HEK293T (cell line): ENCODE results near the gene AKAP9.
"Not testable (repeated sequence)": the region's sequence is repeated elsewhere in the genome, so short reads cannot be mapped to it uniquely, and the experiment has no call there.

Experiments used
- CTCF ChIA-PET: fragments of 350-600 bp; formaldehyde crosslinking; extraction: SDS; loops from one replicate; lab custom pipeline; 2021; ENCODE audit warnings: antibody characterized with exemption, inconsistent platforms; lab: Yijun Ruan, JAX
- POLR2A ChIA-PET: fragments of 350-600 bp; formaldehyde crosslinking; extraction: SDS; loops from one replicate; lab custom pipeline; 2020; ENCODE audit warnings: antibody characterized with exemption, inconsistent platforms; lab: Yijun Ruan, JAX
- DNase-seq: peaks from one replicate; pipeline ENCODE4 v3.0.0; 2012; ENCODE audit warnings: mixed read lengths; ENCODE audit errors: extremely low spot score
- ARNT ChIP-seq: fragments of 450-650 bp; IDR thresholded peaks from 2 replicates; pipeline ENCODE4 v1.6.1; 2017; ENCODE audit warnings: mild to moderate bottlenecking
- BHLHE40 ChIP-seq: fragments of 450-650 bp; IDR thresholded peaks from 2 replicates; pipeline ENCODE4 v1.6.1; 2016; ENCODE audit warnings: mild to moderate bottlenecking, moderate library complexity, borderline replicate concordance
- CTBP1 ChIP-seq: fragments of 450-650 bp; IDR thresholded peaks from 2 replicates; pipeline ENCODE4 v1.6.1; 2016; ENCODE audit warnings: borderline replicate concordance
- ELF4 ChIP-seq: fragments of 450-650 bp; IDR thresholded peaks from 2 replicates; pipeline ENCODE4 v1.6.1; 2017; ENCODE audit warnings: antibody characterized with exemption
- FOXA1 ChIP-seq: fragments of 450-650 bp; IDR thresholded peaks from 2 replicates; pipeline ENCODE4 v1.6.1; 2016; ENCODE audit warnings: mild to moderate bottlenecking
- FOXK2 ChIP-seq: fragments of 450-650 bp; IDR thresholded peaks from 2 replicates; pipeline ENCODE4 v1.6.1; 2016; ENCODE audit warnings: mild to moderate bottlenecking
- FOXM1 ChIP-seq: fragments of 450-650 bp; IDR thresholded peaks from 2 replicates; pipeline ENCODE4 v1.6.1; 2017; ENCODE audit warnings: mild to moderate bottlenecking, borderline replicate concordance
- HDGF ChIP-seq: fragments of 450-650 bp; IDR thresholded peaks from 2 replicates; pipeline ENCODE4 v1.6.1; 2017; ENCODE audit warnings: antibody characterized with exemption, borderline replicate concordance
- L3MBTL2 ChIP-seq: fragments of 450-650 bp; conservative IDR thresholded peaks from 2 replicates; pipeline ENCODE4 v1.6.1; 2016; ENCODE audit warnings: mild to moderate bottlenecking
- LEF1 ChIP-seq: fragments of 450-650 bp; IDR thresholded peaks from 2 replicates; pipeline ENCODE4 v1.6.1; 2017; ENCODE audit warnings: mild to moderate bottlenecking, borderline replicate concordance
- NFRKB ChIP-seq: fragments of 450-650 bp; IDR thresholded peaks from 2 replicates; pipeline ENCODE4 v1.6.1; 2016; ENCODE audit warnings: mild to moderate bottlenecking, moderate library complexity
- SP1 ChIP-seq: fragments of 450-650 bp; IDR thresholded peaks from 2 replicates; pipeline ENCODE4 v1.6.1; 2017
- SUZ12 ChIP-seq: fragments of 450-650 bp; IDR thresholded peaks from 2 replicates; pipeline ENCODE4 v1.6.1; 2016; ENCODE audit warnings: mild to moderate bottlenecking
- TARDBP ChIP-seq: fragments of 450-650 bp; IDR thresholded peaks from 2 replicates; pipeline ENCODE4 v1.6.1; 2016
- ZNF384 ChIP-seq: fragments of 450-650 bp; IDR thresholded peaks from 2 replicates; pipeline ENCODE4 v1.6.1; 2016
- TF ChIP-seq, protein P1 (sequence below): fragments of 450-650 bp; IDR thresholded peaks from 2 replicates; pipeline ENCODE4 v1.6.1; 2016

AKAP9 gene

GRCh38 chr7:92061154-92061553 is 120.5 kb downstream of the AKAP9 start:
- DNase-seq: no peak
- CTCF ChIA-PET: no interaction called here
- POLR2A ChIA-PET: no interaction called here
- TF ChIP-seq HDGF (no peak), FOXK2 (no peak), TARDBP (no peak), CTBP1 (no peak), L3MBTL2 (no peak), SP1 (no peak), FOXM1 (no peak), ARNT (no peak)

DNA sequence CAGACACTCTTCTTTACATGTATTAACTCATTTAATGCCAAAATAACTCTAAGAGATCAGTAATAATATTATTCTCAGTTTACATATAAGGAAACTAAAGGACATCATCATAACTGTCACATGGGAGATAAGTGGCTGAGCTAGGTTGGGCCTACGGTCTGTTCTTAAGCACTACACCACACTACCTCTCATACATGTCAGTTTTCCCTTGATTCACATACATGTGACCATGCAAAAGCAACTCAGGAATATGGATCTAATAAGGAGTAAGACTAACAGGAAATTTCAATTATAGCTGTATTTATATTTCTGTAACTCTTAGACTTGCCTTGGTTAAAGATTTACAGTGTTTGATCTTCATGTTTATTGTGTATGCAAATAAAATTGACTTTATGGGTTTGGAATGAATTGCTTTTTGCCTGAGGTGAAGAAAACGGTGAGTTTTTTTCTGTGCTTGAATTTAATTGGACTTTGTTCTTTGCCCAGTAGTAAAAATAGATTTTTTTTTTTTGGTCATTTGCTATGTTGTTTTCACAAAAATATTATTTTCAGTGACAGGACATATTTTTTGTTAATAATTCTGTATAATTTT is 123.9 kb downstream of the AKAP9 start:
- CTCF ChIA-PET: no interaction called here
- POLR2A ChIA-PET: no interaction called here
- no peak for DNase-seq
- TF ChIP-seq SUZ12 (no peak), HDGF (no peak), ARNT (no peak), TARDBP (no peak), NFRKB (no peak), CTBP1 (no peak), SP1 (no peak), LEF1 (no peak), ELF4 (no peak), FOXM1 (no peak), ZNF384 (no peak), L3MBTL2 (no peak), BHLHE40 (no peak), FOXA1 (no peak)
- TF ChIP-seq, protein P1, sequence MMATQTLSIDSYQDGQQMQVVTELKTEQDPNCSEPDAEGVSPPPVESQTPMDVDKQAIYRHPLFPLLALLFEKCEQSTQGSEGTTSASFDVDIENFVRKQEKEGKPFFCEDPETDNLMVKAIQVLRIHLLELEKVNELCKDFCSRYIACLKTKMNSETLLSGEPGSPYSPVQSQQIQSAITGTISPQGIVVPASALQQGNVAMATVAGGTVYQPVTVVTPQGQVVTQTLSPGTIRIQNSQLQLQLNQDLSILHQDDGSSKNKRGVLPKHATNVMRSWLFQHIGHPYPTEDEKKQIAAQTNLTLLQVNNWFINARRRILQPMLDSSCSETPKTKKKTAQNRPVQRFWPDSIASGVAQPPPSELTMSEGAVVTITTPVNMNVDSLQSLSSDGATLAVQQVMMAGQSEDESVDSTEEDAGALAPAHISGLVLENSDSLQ: no peak

DNA sequence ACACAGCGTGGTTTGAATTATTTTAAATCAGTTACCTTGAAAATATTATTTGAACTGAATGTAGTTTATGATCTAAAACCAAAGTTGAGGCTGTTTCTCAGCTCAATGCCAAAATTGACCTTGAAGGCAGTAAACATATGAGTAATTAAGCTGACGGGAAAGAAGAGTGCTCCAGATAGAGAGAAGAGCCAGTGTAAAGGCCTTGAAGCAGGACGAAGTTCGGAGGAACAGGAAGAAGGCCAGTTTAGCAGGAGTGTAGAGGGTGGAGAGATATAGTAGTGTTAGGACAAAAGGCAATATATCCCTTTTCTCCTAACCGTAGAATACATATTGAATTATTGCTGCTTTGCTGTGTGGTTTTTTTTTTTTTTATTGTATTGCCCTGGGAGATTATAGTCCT is 130.4 kb downstream of the AKAP9 start:
- ChIA-PET POLR2A (no interaction called here), CTCF (no interaction called here)
- no peak for DNase-seq
- TF ChIP-seq ARNT: no peak
- TF ChIP-seq BHLHE40: no peak
- no peak for TF ChIP-seq ZNF384
- no peak for TF ChIP-seq FOXA1
- TF ChIP-seq CTBP1: no peak

DNA sequence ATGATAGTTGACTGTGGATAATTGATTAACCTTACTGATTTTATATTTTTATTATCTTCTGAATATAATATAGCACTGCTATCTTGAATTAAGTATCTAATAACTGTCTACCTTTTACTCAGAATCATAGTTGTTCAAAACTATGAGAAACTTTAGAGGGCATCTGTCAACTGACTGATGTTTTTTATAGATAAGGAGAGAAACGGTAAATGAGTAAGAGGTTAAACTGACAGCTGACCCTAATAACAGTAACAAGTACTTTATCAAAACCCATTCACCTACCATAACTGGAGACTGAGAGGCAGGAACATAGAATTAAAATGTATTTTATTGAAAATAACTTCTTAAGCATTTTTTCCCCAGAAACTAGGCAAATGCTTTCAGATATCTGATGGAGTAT is 131.5 kb downstream of the AKAP9 start:
- DNase-seq: no peak
- ChIA-PET CTCF (no interaction called here), POLR2A (no interaction called here)
- TF ChIP-seq ELF4 (no peak), SUZ12 (no peak), FOXA1 (no peak), HDGF (no peak), BHLHE40 (no peak)

DNA sequence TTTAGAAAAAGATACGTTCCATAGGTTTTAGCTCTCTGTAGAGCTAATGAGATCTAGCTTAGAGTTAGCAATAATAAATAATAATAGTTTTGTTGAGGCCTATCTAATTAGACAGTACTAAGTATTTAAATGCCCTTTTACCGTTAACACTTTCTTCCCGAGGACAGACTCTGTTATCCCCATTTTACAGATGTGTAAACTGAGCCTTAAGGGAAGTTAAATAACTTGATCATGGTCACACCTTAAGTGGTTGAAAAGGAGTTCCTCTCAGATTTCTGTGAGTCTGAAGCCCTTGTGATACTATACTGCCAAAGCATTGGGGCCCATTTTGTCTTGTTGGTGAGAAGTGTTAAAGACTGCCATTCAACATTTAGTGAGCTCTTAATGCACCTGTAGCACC is 132.0 kb downstream of the AKAP9 start:
- POLR2A ChIA-PET: no interaction called here
- CTCF ChIA-PET: no interaction called here
- TF ChIP-seq TARDBP (no peak), L3MBTL2 (no peak), CTBP1 (no peak), FOXA1 (no peak), SP1 (no peak), SUZ12 (no peak), FOXK2 (no peak), LEF1 (no peak), ARNT (no peak), BHLHE40 (no peak), ZNF384 (no peak), NFRKB (no peak), FOXM1 (no peak), HDGF (no peak), ELF4 (no peak)
- TF ChIP-seq, protein P1: no peak
- no peak for DNase-seq

- ChIA-PET POLR2A (no interaction called here), CTCF (no interaction called here)
- DNase-seq: no peak
- no peak for TF ChIP-seq ELF4
- TF ChIP-seq FOXK2: no peak
- TF ChIP-seq SUZ12: no peak
Measured at GRCh38 chr7:92075455-92076158, 134.9 kb downstream of the AKAP9 start.

DNA sequence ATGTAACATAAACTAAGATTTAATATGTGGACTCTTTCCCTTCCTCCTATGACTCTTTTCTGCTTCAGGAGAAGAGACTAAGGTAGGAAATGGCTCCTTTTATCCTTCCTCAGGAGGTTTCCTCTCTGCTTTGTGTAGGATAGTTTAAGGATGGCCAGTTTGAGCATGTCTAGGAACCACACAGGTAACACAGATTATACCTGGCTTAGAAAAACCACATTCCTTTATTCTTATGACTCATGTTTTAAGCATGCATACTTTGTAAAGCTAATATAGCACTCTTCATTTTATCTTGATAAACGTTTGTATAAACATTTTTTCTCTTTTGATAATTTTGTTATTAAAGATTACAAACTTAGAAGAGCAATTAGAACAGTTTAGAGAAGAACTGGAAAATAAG is 135.8 kb downstream of the AKAP9 start:
- no peak for TF ChIP-seq CTBP1
- no peak for TF ChIP-seq SUZ12
- no peak for TF ChIP-seq FOXM1
- TF ChIP-seq FOXA1: no peak
- no peak for TF ChIP-seq SP1
- TF ChIP-seq ELF4: no peak
- TF ChIP-seq FOXK2: no peak
- TF ChIP-seq, protein P1: no peak
- TF ChIP-seq TARDBP: no peak
- no peak for TF ChIP-seq LEF1
- TF ChIP-seq ARNT: no peak
- no peak for TF ChIP-seq BHLHE40
- no peak for TF ChIP-seq HDGF
- no peak for TF ChIP-seq ZNF384
- no peak for TF ChIP-seq NFRKB
- TF ChIP-seq L3MBTL2: no peak
- CTCF ChIA-PET: no interaction called here
- POLR2A ChIA-PET: no interaction called here
- DNase-seq: no peak

- CTCF ChIA-PET, POLR2A ChIA-PET, DNase-seq: not testable (repeated sequence)
Measured at GRCh38 chr7:92083922-92084321, 143.3 kb downstream of the AKAP9 start.
